ENCODE data around the gene CEP41.

GRCh38 chr7:130365511-130366441 lies 75.0 kb downstream of the CEP41 start:
- TF ChIP-seq CTCF (IDR thresholded peaks at IDR 0.05) (no peak), EZH2phosphoT487 (IDR thresholded peaks at IDR 0.05) (no peak)
